ENCODE measurements around the gene MRPS16. TPM values are rescaled to one million over a fixed set of nuclear protein-coding genes. Genes with fewer than 3 reads are reported as not detected.

The MRPS16 gene
- total RNA-seq, 2 experiments from 2014 or later, result 127 to 132 TPM

- H3K27me3 Mint-ChIP-seq, result no peaks in the 10 kb centered on the region
- H3K4me3 Mint-ChIP-seq, result no peak overlapping the region
- ChIA-PET POLR2A (no interaction called here), CTCF (no interaction called here)
- H3K27ac Mint-ChIP-seq, result no peak overlapping the region
- H3K4me1 Mint-ChIP-seq (ENCODE audit: low read depth), result no peaks in the 10 kb centered on the region
- H3K36me3 Mint-ChIP-seq (ENCODE audit: low read depth), result no peaks in the 10 kb centered on the region
- DNase-seq, result no peak
- no peak for TF ChIP-seq CTCF (IDR thresholded peaks at IDR 0.05)
- H3K9me3 Mint-ChIP-seq, result no peaks in the 10 kb centered on the region
- ATAC-seq, result no peak
- intact Hi-C loops (cut with micrococcal nuclease), result no loop called here
Measured at GRCh38 chr10:73281097-73281496, 28.7 kb upstream of the MRPS16 start.

- ATAC-seq (no peak), DNase-seq (no peak)
- Mint-ChIP-seq H3K4me1 (ENCODE audit: low read depth) (peaks cover 2% of the 10 kb centered on the region), H3K36me3 (ENCODE audit: low read depth) (no peaks in the 10 kb centered on the region), H3K4me3 (no peak overlapping the region), H3K27ac (no peak overlapping the region), H3K27me3 (no peaks in the 10 kb centered on the region), H3K9me3 (no peaks in the 10 kb centered on the region)
- ChIA-PET POLR2A (interaction anchor here (1.0 kb wide), 2 partner anchors 18 to 48 kb away, joined by 3 read pairs; partner anchors contain the start of gene DNAJC9), CTCF (interaction anchor here (0.8 to 1.9 kb wide), 9 partner anchors 8 to 379 kb away, joined by 3 to 10 read pairs (median 3); partner anchors contain the start of gene DNAJC9)
- intact Hi-C loops (cut with micrococcal nuclease), result no loop called here
- TF ChIP-seq CTCF (IDR thresholded peaks at IDR 0.05), result no peak
Measured at GRCh38 chr10:73264423-73264822, 12.0 kb upstream of the MRPS16 start.

GRCh38 chr10:73263693-73264347, 11.4 kb upstream of the MRPS16 start:
- POLR2A ChIA-PET, result interaction anchor here (1.0 kb wide), 2 partner anchors 17 to 49 kb away, joined by 3 read pairs; partner anchors contain the start of gene DNAJC9
- intact Hi-C loops (cut with micrococcal nuclease), result no loop called here

GRCh38 chr10:73262880-73263555, 10.6 kb upstream of the MRPS16 start:
- CTCF ChIA-PET, result interaction anchor here (0.8 to 1.9 kb wide), 8 partner anchors 8 to 381 kb away, joined by 3 to 10 read pairs (median 6); partner anchors contain the start of gene CFAP70
- TF ChIP-seq CTCF (IDR thresholded peaks at IDR 0.05), result no peak

More at GRCh38 chr10:73263693-73264347, 11.4 kb upstream of the MRPS16 start:
- Mint-ChIP-seq H3K27ac (no peak overlapping the region), H3K36me3 (ENCODE audit: low read depth) (peaks cover 2% of the 10 kb centered on the region), H3K9me3 (peaks cover 5% of the 10 kb centered on the region), H3K27me3 (no peaks in the 10 kb centered on the region), H3K4me3 (no peak overlapping the region), H3K4me1 (ENCODE audit: low read depth) (peaks cover 2% of the 10 kb centered on the region)
- DNase-seq (peak; percentile 18), ATAC-seq (peak; percentile 47)
- peak; percentile 71 for TF ChIP-seq CTCF (IDR thresholded peaks at IDR 0.05)
- CTCF ChIA-PET, result interaction anchor here (0.8 to 1.9 kb wide), 12 partner anchors 9 to 380 kb away, joined by 3 to 10 read pairs (median 3); partner anchors contain the start of genes CFAP70 and DNAJC9

More at GRCh38 chr10:73262880-73263555, 10.6 kb upstream of the MRPS16 start:
- peaks cover 2% of the 10 kb centered on the region for H3K4me1 Mint-ChIP-seq (ENCODE audit: low read depth)
- peaks cover 10% of the 10 kb centered on the region for H3K9me3 Mint-ChIP-seq
- H3K27me3 Mint-ChIP-seq, result no peaks in the 10 kb centered on the region
- DNase-seq, result no peak
- POLR2A ChIA-PET, result interaction anchor here (1.0 kb wide), 1 partner anchor 50 kb away, joined by 3 read pairs; no protein-coding TSS in a partner anchor
- H3K4me3 Mint-ChIP-seq, result no peak overlapping the region
- H3K36me3 Mint-ChIP-seq (ENCODE audit: low read depth), result peaks cover 3% of the 10 kb centered on the region
- no peak overlapping the region for H3K27ac Mint-ChIP-seq
- intact Hi-C loops (cut with micrococcal nuclease), result no loop called here
- ATAC-seq, result no peak
